ENCODE measurements around the gene PRPF8. TPM values are rescaled to one million over a fixed set of nuclear protein-coding genes. Genes with fewer than 3 reads are reported as not detected.

The PRPF8 gene
- total RNA-seq, 8 experiments from 2014 or later: 82.6 to 237 (median 135) TPM

GRCh38 chr17:1635675-1636465, 48.8 kb downstream of the PRPF8 start:
- H3K4me3 ChIP-seq: no peak overlapping the region
- in situ Hi-C loops (cut with MboI; ENCODE audit: low pct_unique_long_range_greater_than_20kb in 2 of 9, low sequenced_read_pairs in 9 of 9, unreplicated experiment in 9 of 9): loop anchor here in 1 of 9 experiments (10.0 kb wide), 1 partner anchor 61 kb away; no protein-coding TSS in a partner anchor
- 35 to 100% (median 72%) methylated on average over 1 to 4 of the region's 10 CpGs; no CpG with 5 or more reads in 1 of the 10 experiments for WGBS, 10 experiments
- no peak for ATAC-seq (replicated peaks in 6 of 8)
- H3K4me1 ChIP-seq (replicated peaks in 1 of 2): peaks cover 21 to 25% of the 10 kb centered on the region in 2 donors
- H3K27ac ChIP-seq: no peak overlapping the region

- no peak for ATAC-seq (replicated peaks in 6 of 8)
- no peak overlapping the region for H3K27ac ChIP-seq
- H3K4me1 ChIP-seq (replicated peaks in 1 of 2): peaks cover 21 to 23% of the 10 kb centered on the region in 2 donors
- in situ Hi-C loops (cut with MboI; ENCODE audit: low pct_unique_long_range_greater_than_20kb in 2 of 9, low sequenced_read_pairs in 9 of 9, unreplicated experiment in 9 of 9): loop anchor here in 1 of 9 experiments (10.0 kb wide), 1 partner anchor 60 kb away; no protein-coding TSS in a partner anchor
- 78 to 100% (median 90%) methylated on average over 2 to 31 of the region's 45 CpGs; no CpG with 5 or more reads in 3 of the 10 experiments for WGBS, 10 experiments
- no peak overlapping the region for H3K4me3 ChIP-seq
Observed at GRCh38 chr17:1634841-1635650, 49.6 kb downstream of the PRPF8 start.

GRCh38 chr17:1630662-1631061, 54.0 kb downstream of the PRPF8 start:
- Histone ChIP-seq H3K4me3 (no peak overlapping the region), H3K27ac (no peak overlapping the region), H3K4me1 (replicated peaks in 1 of 2) (peaks cover 15 to 16% of the 10 kb centered on the region in 2 donors)
- no peak for ATAC-seq (replicated peaks in 6 of 8)
- in situ Hi-C loops (cut with MboI; ENCODE audit: low pct_unique_long_range_greater_than_20kb in 2 of 9, low sequenced_read_pairs in 9 of 9, unreplicated experiment in 9 of 9): loop anchor here in 1 of 9 experiments (10.0 kb wide), 1 partner anchor 56 kb away; no protein-coding TSS in a partner anchor
- 40 to 100% (median 87%) methylated on average over 1 to 4 of the region's 4 CpGs; no CpG with 5 or more reads in 3 of the 10 experiments for WGBS, 10 experiments

- H3K4me3 ChIP-seq: peak overlapping the region; percentile 56 to 89 (median 68)
- H3K4me1 ChIP-seq (replicated peaks in 1 of 2): peaks cover 20% of the 10 kb centered on the region in 2 donors
- 0 to 50% (median 15%) methylated on average over 2 to 10 of the region's 45 CpGs; no CpG with 5 or more reads in 5 of the 10 experiments for WGBS, 10 experiments
- peak overlapping the region; percentile 92 for H3K27ac ChIP-seq
- peak in 1 of 8 experiments; percentile 0 for ATAC-seq (replicated peaks in 6 of 8)
- in situ Hi-C loops (cut with MboI; ENCODE audit: low pct_unique_long_range_greater_than_20kb in 2 of 9, low sequenced_read_pairs in 9 of 9, unreplicated experiment in 9 of 9): loop anchor here in 1 of 9 experiments (10.0 kb wide), 1 partner anchor 55 kb away; no protein-coding TSS in a partner anchor
Observed at GRCh38 chr17:1629504-1630310, 55.0 kb downstream of the PRPF8 start.

- ATAC-seq (replicated peaks in 6 of 8): peak; percentile 80 to 85 (median 82)
- Histone ChIP-seq H3K4me1 (replicated peaks in 1 of 2) (peaks cover 20% of the 10 kb centered on the region in 2 donors), H3K4me3 (peak overlapping the region; percentile 56 to 89 (median 68)), H3K27ac (peak overlapping the region; percentile 92)
- no CpG with 5 or more reads among the region's 77 CpGs for WGBS, 10 experiments
- in situ Hi-C loops (cut with MboI; ENCODE audit: low pct_unique_long_range_greater_than_20kb in 2 of 9, low sequenced_read_pairs in 9 of 9, unreplicated experiment in 9 of 9): no loop called here
Observed at GRCh38 chr17:1628856-1629503, 55.7 kb downstream of the PRPF8 start.

GRCh38 chr17:1627982-1628855, 56.4 kb downstream of the PRPF8 start, which contains the start of gene SLC43A2:
Gene SLC43A2 (minus strand): TSS chr17:1628834. CDS start chr17:1627874, 960 bp downstream.
- peak; percentile 79 to 85 (median 81) for ATAC-seq (replicated peaks in 6 of 8)
- Histone ChIP-seq H3K27ac (peak within 1 kb of the TSS; percentile 92), H3K4me3 (peak within 1 kb of the TSS; percentile 56 to 89 (median 68)), H3K4me1 (replicated peaks in 1 of 2) (peaks cover 20% of the 10 kb centered on the region in 2 donors)
- WGBS, 10 experiments: 0% methylated on average over 5 to 11 of the region's 95 CpGs; no CpG with 5 or more reads in 8 of the 10 experiments
- in situ Hi-C loops (cut with MboI; ENCODE audit: low pct_unique_long_range_greater_than_20kb in 2 of 9, low sequenced_read_pairs in 9 of 9, unreplicated experiment in 9 of 9): no loop called here

GRCh38 chr17:1627182-1627981, 57.3 kb downstream of the PRPF8 start:
- peak in 1 of 8 experiments; percentile 6 for ATAC-seq (replicated peaks in 6 of 8)
- peaks cover 20% of the 10 kb centered on the region in 2 donors for H3K4me1 ChIP-seq (replicated peaks in 1 of 2)
- H3K4me3 ChIP-seq: peak overlapping the region; percentile 56 to 89 (median 68)
- 0 to 100% (median 20%) methylated on average over 1 to 6 of the region's 39 CpGs; no CpG with 5 or more reads in 2 of the 10 experiments for WGBS, 10 experiments
- peak overlapping the region; percentile 92 for H3K27ac ChIP-seq
- in situ Hi-C loops (cut with MboI; ENCODE audit: low pct_unique_long_range_greater_than_20kb in 2 of 9, low sequenced_read_pairs in 9 of 9, unreplicated experiment in 9 of 9): no loop called here

GRCh38 chr17:1626333-1626732, 58.3 kb downstream of the PRPF8 start:
- 0 to 54% (median 40%) methylated on average over 1 to 3 of the region's 3 CpGs; no CpG with 5 or more reads in 3 of the 10 experiments for WGBS, 10 experiments
- peaks cover 20% of the 10 kb centered on the region in 2 donors for H3K4me1 ChIP-seq (replicated peaks in 1 of 2)
- no peak for ATAC-seq (replicated peaks in 6 of 8)
- H3K27ac ChIP-seq: no peak overlapping the region
- in situ Hi-C loops (cut with MboI; ENCODE audit: low pct_unique_long_range_greater_than_20kb in 2 of 9, low sequenced_read_pairs in 9 of 9, unreplicated experiment in 9 of 9): no loop called here
- peak overlapping the region; percentile 56 to 89 (median 68) for H3K4me3 ChIP-seq

- Histone ChIP-seq H3K27ac (no peak overlapping the region), H3K4me3 (no peak overlapping the region), H3K4me1 (replicated peaks in 1 of 2) (peaks cover 20% of the 10 kb centered on the region in 2 donors)
- in situ Hi-C loops (cut with MboI; ENCODE audit: low pct_unique_long_range_greater_than_20kb in 2 of 9, low sequenced_read_pairs in 9 of 9, unreplicated experiment in 9 of 9): no loop called here
- 62 to 96% (median 82%) methylated on average over 1 to 5 of the region's 6 CpGs for WGBS, 10 experiments
- no peak for ATAC-seq (replicated peaks in 6 of 8)
Observed at GRCh38 chr17:1625581-1625980, 59.1 kb downstream of the PRPF8 start.

GRCh38 chr17:1625053-1625452, 59.6 kb downstream of the PRPF8 start:
- Histone ChIP-seq H3K27ac (no peak overlapping the region), H3K4me3 (no peak overlapping the region), H3K4me1 (replicated peaks in 1 of 2) (peaks cover 20% of the 10 kb centered on the region in 2 donors)
- 10 to 100% (median 84%) methylated on average over 1 to 12 of the region's 14 CpGs for WGBS, 10 experiments
- in situ Hi-C loops (cut with MboI; ENCODE audit: low pct_unique_long_range_greater_than_20kb in 2 of 9, low sequenced_read_pairs in 9 of 9, unreplicated experiment in 9 of 9): no loop called here
- ATAC-seq (replicated peaks in 6 of 8): no peak

Data from motor neuron (in vitro differentiated cells).